Non-pigmented ciliary epithelial cell (primary cell): ENCODE data around the gene SLC20A1.

Experiments
- DNase-seq: peaks from one replicate; pipeline ENCODE4 v3.0.0-alpha.2; 2010; ENCODE audit warnings: low read depth

The SLC20A1 gene

GRCh38 chr2:112626604-112627059 lies 19.1 kb upstream of the SLC20A1 start:
- no peak for DNase-seq

- DNase-seq = peak; percentile 94
Observed at GRCh38 chr2:112627060-112628040, 18.4 kb upstream of the SLC20A1 start.

- DNase-seq = no peak
Observed at GRCh38 chr2:112629224-112629623, 16.5 kb upstream of the SLC20A1 start.

GRCh38 chr2:112629823-112630222 lies 15.9 kb upstream of the SLC20A1 start:
- no peak for DNase-seq

- no peak for DNase-seq
Observed at GRCh38 chr2:112630268-112630667, 15.5 kb upstream of the SLC20A1 start.

GRCh38 chr2:112633708-112634107 lies 12.0 kb upstream of the SLC20A1 start:
- no peak for DNase-seq

GRCh38 chr2:112634153-112634873 lies 11.4 kb upstream of the SLC20A1 start:
- DNase-seq = no peak

- DNase-seq = no peak
Observed at GRCh38 chr2:112634874-112635157, 10.9 kb upstream of the SLC20A1 start.

GRCh38 chr2:112636605-112637288 lies 9.0 kb upstream of the SLC20A1 start:
- no peak for DNase-seq

- DNase-seq = no peak
Observed at GRCh38 chr2:112637289-112637660, 8.5 kb upstream of the SLC20A1 start.

- DNase-seq = no peak
Observed at GRCh38 chr2:112639936-112640335, 5.8 kb upstream of the SLC20A1 start.

- DNase-seq = no peak
Observed at GRCh38 chr2:112640467-112640799, 5.3 kb upstream of the SLC20A1 start.

- DNase-seq = peak; percentile 82
Observed at GRCh38 chr2:112640800-112641675, 4.7 kb upstream of the SLC20A1 start.

- DNase-seq = no peak
Observed at GRCh38 chr2:112641701-112642100, 4.0 kb upstream of the SLC20A1 start.

- no peak for DNase-seq
Observed at GRCh38 chr2:112642561-112642960, 3.2 kb upstream of the SLC20A1 start.

- no peak for DNase-seq
Observed at GRCh38 chr2:112642966-112643365, 2.8 kb upstream of the SLC20A1 start.

- no peak for DNase-seq
Observed at GRCh38 chr2:112643488-112643887, 2.3 kb upstream of the SLC20A1 start.

- no peak for DNase-seq
Observed at GRCh38 chr2:112644155-112644932, 1.4 kb upstream of the SLC20A1 start.

GRCh38 chr2:112644933-112645309 lies 818 bp upstream of the SLC20A1 start:
- no peak for DNase-seq

- no peak for DNase-seq
Observed at GRCh38 chr2:112646102-112646719, 472 bp downstream of the SLC20A1 start.
